Kasumi-1 (cell line): ENCODE data around the gene NPIPA1.
"Not testable (repeated sequence)": the region's sequence is repeated elsewhere in the genome, so short reads cannot be mapped to it uniquely, and the experiment has no call there.

Source experiments
- DNase-seq, 2 experiments: peaks; one replicate each; lab custom pipeline; 2025; lab: John Stamatoyannopoulos, UW

The NPIPA1 gene

DNA sequence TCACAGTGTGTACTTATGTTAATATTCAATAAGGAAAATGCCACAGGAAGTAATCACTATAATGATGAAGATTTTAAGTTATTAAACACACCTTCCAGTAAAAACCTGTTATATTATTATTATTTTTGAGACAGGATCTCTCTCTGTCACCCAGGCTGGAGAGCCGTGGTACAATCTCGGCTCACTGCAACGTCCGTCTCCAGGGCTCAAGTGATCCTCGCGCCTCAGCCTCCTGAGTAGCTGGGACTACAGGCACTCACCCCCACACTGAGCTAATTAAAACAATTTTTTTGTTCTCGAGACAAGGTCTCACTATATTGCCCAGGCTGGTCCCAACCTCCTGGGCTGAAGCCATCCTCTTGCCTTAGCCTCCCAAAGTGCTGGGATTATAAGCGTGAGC lies 41.0 kb downstream of the NPIPA1 start:
- not testable (repeated sequence) for DNase-seq

DNA sequence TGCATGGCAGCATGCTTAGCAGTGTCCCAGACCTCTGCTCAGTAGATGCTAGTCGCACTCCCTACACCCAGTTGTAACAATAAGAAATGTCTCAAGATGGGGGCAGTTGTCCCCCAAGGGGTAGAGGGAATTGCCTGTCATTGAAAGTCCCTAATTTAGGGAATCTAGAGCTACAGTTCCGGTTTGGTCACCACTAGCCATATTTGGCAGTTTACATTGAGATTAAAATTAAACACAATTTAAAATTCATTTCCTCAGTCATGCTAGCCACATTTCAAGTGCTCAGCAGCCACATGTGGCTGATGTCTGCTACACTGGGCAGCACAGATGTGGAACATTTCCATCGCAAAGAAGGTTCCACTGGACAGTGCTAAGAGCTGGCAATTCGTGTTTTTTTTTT lies 41.7 kb downstream of the NPIPA1 start:
- DNase-seq = not testable (repeated sequence)

- not testable (repeated sequence) for DNase-seq
These were observed 44.0 kb downstream of the NPIPA1 start for GRCh38 chr16:14981234-14981633.

DNA sequence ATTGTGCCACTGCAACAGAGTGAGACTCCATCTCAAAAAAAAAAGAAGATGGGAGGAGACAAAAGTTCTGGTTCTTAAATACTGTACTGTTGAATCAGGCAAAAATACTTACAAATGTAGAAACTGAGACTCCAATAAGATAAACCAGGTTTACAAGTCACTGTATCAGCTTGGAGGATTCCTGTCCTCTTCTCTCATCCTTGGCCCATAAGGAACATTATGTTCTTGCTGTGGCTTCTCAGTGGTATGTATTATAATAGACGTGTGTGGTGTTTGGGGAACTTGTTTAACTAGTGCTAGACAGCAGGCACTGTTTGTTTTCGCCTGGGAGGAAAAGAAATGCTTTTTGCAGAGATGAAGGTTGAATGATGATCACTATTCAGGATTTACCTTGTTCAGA lies 45.3 kb downstream of the NPIPA1 start:
- DNase-seq = not testable (repeated sequence)

GRCh38 chr16:14988092-14988491 lies 50.8 kb downstream of the NPIPA1 start:
- DNase-seq = peak in 1 of 2 experiments; percentile 3

- not testable (repeated sequence) for DNase-seq
These were observed 51.5 kb downstream of the NPIPA1 start for GRCh38 chr16:14988661-14989191.

DNA sequence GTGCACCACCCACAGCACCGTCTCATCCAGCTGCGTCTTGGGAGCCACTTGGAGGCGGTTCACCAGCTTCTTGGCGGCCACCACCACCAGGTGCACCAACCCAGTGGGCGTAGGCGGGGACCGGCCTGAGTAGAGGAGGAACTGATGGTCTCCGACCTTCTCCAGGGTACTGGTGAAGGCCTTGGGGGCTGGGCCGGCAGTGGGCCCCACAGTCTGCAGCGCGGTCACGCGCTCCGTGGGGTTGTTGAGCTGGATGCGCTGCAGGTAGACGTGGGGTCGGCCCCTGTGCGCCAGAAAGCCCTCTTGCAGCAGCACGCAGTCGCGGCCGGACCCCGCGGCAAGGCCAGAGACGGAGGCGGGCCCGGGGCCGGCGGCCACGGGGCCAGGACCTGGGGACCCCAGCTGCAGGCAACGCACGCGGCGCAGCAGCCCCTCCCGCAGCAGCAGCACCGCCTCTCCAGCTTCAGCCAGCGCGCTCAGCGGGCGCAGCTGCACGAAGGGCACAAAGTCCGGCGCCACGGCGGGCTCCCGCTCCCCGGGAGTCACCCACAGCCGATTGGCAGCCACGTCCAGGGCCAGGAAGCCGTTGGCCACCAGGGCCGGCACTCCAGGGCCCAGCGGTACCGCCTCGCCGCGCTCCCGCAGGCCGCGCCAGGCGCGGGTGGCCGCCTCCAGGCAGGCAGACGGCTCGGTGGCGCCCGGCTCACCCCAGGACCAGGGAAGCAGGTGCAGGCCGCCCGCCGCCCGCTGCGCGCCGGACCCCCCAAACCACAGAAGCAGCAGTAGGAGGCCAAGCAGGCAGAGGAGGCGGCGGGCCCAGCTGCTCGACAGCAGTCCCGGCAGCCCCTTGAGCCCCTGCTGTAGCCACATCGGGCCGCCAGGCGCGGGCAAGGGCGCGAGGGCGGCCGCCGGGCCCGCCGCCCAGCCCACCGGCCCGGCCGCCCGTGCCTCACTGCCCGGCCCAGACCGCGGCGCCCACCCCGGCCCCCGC lies 52.3 kb downstream of the NPIPA1 start:
- DNase-seq = not testable (repeated sequence)

GRCh38 chr16:14993277-14994151 lies 56.3 kb downstream of the NPIPA1 start:
- DNase-seq = not testable (repeated sequence)

GRCh38 chr16:14996702-14997101 lies 59.5 kb downstream of the NPIPA1 start:
- DNase-seq = not testable (repeated sequence)

- DNase-seq = not testable (repeated sequence)
These were observed 61.1 kb downstream of the NPIPA1 start for GRCh38 chr16:14998300-14998699.

DNA sequence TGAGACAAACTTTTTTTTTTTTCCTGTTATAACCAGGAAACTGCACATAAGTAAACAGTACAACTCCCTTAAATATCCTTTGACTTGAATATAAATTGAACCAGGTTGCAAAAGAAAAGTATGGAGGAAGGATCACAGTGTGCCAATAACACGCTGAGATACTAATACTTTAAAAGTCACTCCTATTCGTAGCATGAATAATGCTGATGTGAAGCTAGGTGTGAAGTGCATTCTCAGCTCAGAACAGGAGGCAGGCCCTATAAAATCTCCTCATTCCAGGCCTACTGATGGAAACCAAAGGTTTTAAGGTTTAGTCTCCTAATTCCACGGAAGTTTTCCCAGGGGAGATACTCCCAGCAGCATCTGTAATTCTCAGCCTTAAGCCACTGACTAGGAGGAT lies 62.6 kb downstream of the NPIPA1 start:
- DNase-seq = not testable (repeated sequence)
